Measurements from ENCODE around the gene EYA2. TPM values are rescaled to one million over a fixed set of nuclear protein-coding genes. Genes with fewer than 3 reads are reported as not detected.

EYA2 gene
- total and polyA plus RNA-seq, 2 of the 4 experiments (the other 2 are of a cell fraction) = 2.3 to 5.4 TPM

- Histone ChIP-seq H3K9me1 (ENCODE audit: insufficient read depth, low read length) (no peaks in the 10 kb centered on the region; the same call in none of the 2 replicates), H3K4me1 (ENCODE audit: control insufficient read depth, insufficient read depth, low read length) (peaks cover 11% of the 10 kb centered on the region), H3K18ac (ENCODE audit: low read depth, low read length) (no peak overlapping the region), H2BK20ac (ENCODE audit: low read depth, low read length) (no peak overlapping the region), H3K9me3 (ENCODE audit: control insufficient read depth, insufficient read depth, low read length) (0 out of 2 replicates have a peak, but pooled peaks cover 2% of the 10 kb centered on the region), H3K79me1 (ENCODE audit: low read depth in 1 of 2, low read length in 2 of 2) (peaks cover 0 to 5% of the 10 kb centered on the region in 2 experiments; a peak in 1 of 4 replicates), H4K20me1 (ENCODE audit: insufficient read depth, low read length) (peaks cover 4% of the 10 kb centered on the region; the same call in 1 of the 2 replicates), H2AFZ (replicated peaks; ENCODE audit: low read length, poor library complexity) (no peak overlapping the region), H2BK15ac (ENCODE audit: low read depth, low read length) (no peak overlapping the region), H2BK120ac (ENCODE audit: low read depth, low read length) (no peak overlapping the region), H4K91ac (ENCODE audit: insufficient read depth, low read depth, low read length) (no peak overlapping the region), H3K23ac (ENCODE audit: low read depth, low read length) (no peak overlapping the region), H3K9ac (ENCODE audit: low read depth, low read length) (no peak overlapping the region), H2AK5ac (ENCODE audit: low read depth, low read length) (no peak overlapping the region), H3K4me3 (ENCODE audit: insufficient read depth, low read depth, low read length) (no peak overlapping the region), H3K14ac (replicated peaks; ENCODE audit: low read depth, low read length) (no peak overlapping the region), H2BK5ac (ENCODE audit: low read depth, low read length, poor library complexity, severe bottlenecking) (no peak overlapping the region), H3K27ac (ENCODE audit: insufficient read depth, low read length) (no peak overlapping the region), H3K36me3 (ENCODE audit: control insufficient read depth, insufficient read depth, low read length) (no peaks in the 10 kb centered on the region; the same call in 1 of the 2 replicates), H3K27me3 (ENCODE audit: control insufficient read depth, insufficient read depth, low read length) (no peaks in the 10 kb centered on the region), H3K4ac (ENCODE audit: low read depth, low read length) (no peak overlapping the region), H3K56ac (ENCODE audit: extremely low read depth, insufficient read depth, low read length) (no peak overlapping the region), H4K5ac (ENCODE audit: low read depth, low read length) (no peak overlapping the region), H3K4me2 (ENCODE audit: low read depth, low read length) (no peak overlapping the region), H4K8ac (ENCODE audit: low read depth in 2 of 2, low read length in 2 of 2) (no peak overlapping the region), H2AK9ac (replicated peaks; ENCODE audit: low read depth, low read length, poor library complexity) (no peak overlapping the region)
- ChIA-PET POLR2A (ENCODE audit: unreplicated experiment) (no interaction called here), CTCF (no interaction called here)
- BruUV-seq (replicated peaks) = no TSS peak
- in situ Hi-C loops (cut with MboI; ENCODE audit: low sequenced_read_pairs) (no loop called here), dilution Hi-C loops (cut with HindIII; ENCODE audit: low sequenced_read_pairs, unreplicated experiment) (no loop called here), intact Hi-C loops (cut with micrococcal nuclease) (no loop called here)
- ATAC-seq (ENCODE audit: low read depth) (no peak), DNase-seq (no peak)
- TF ChIP-seq USF2 (IDR thresholded peaks at IDR 0.05; ENCODE audit: low read depth, low read length) (no peak), CHD1 (IDR thresholded peaks at IDR 0.05; ENCODE audit: low read depth, low read length) (no peak), RCOR1 (IDR thresholded peaks at IDR 0.05; ENCODE audit: insufficient replicate concordance, low read length) (no peak), MAZ (IDR thresholded peaks at IDR 0.05; ENCODE audit: borderline replicate concordance, low read depth, low read length) (no peak), NFE2L2 (IDR thresholded peaks at IDR 0.05; ENCODE audit: low read depth, low read length) (no peak), ELK1 (IDR thresholded peaks at IDR 0.05; ENCODE audit: borderline replicate concordance, low read depth, low read length) (no peak), FOS (IDR thresholded peaks at IDR 0.05; ENCODE audit: low read depth, low read length) (no peak), CEBPB (IDR thresholded peaks at IDR 0.05; ENCODE audit: low read depth, low read length) (no peak), RFX5 (IDR thresholded peaks at IDR 0.05; ENCODE audit: low read depth, low read length) (no peak), RAD21 (IDR thresholded peaks at IDR 0.05; ENCODE audit: low read length) (no peak), MAFK (IDR thresholded peaks at IDR 0.05; ENCODE audit: low read depth, low read length) (no peak), MXI1 (IDR thresholded peaks at IDR 0.05; ENCODE audit: borderline replicate concordance, low read depth, low read length) (no peak), BHLHE40 (IDR thresholded peaks at IDR 0.05; ENCODE audit: low read depth, low read length) (no peak)
- 100% methylated on average over 2 of the region's 7 CpGs; no CpG with 5 or more reads in 1 of the 2 experiments for WGBS, 2 experiments (ENCODE audit: extremely low coverage in 2 of 2, insufficient read length in 1 of 2)
Measured at GRCh38 chr20:46917155-46917554, 22.5 kb downstream of the EYA2 start.

Measured in IMR-90 (cell line).